GM21737 (cell line): ENCODE measurements around the gene LARP4B.
"Not testable (repeated sequence)": the region's sequence is repeated elsewhere in the genome, so short reads cannot be mapped to it uniquely, and the experiment has no call there.

Experiments
- ATAC-seq: cut with Tn5 transposase; IDR thresholded peaks from one replicate; pipeline ENCODE4 v1.9.1; 2021; ENCODE audit warnings: mild to moderate bottlenecking, moderate library complexity; ENCODE audit not compliant: unreplicated experiment

LARP4B gene

GRCh38 chr10:774661-775244 is 156.8 kb downstream of the LARP4B start:
- ATAC-seq = no peak

- no peak for ATAC-seq
Measured at GRCh38 chr10:774223-774622, 157.3 kb downstream of the LARP4B start.

- no peak for ATAC-seq
Measured at GRCh38 chr10:773562-774161, 157.8 kb downstream of the LARP4B start.

GRCh38 chr10:772227-772637 is 159.3 kb downstream of the LARP4B start:
- ATAC-seq = no peak

- ATAC-seq = no peak
Measured at GRCh38 chr10:771647-772046, 159.9 kb downstream of the LARP4B start.

GRCh38 chr10:770975-771374 is 160.5 kb downstream of the LARP4B start:
- no peak for ATAC-seq

GRCh38 chr10:770048-770712 is 161.3 kb downstream of the LARP4B start:
- ATAC-seq = not testable (repeated sequence)

- no peak for ATAC-seq
Measured at GRCh38 chr10:767794-768193, 163.7 kb downstream of the LARP4B start.

GRCh38 chr10:767211-767610 is 164.3 kb downstream of the LARP4B start:
- no peak for ATAC-seq

GRCh38 chr10:761376-761775 is 170.1 kb downstream of the LARP4B start:
- ATAC-seq = no peak

GRCh38 chr10:760622-761021 is 170.9 kb downstream of the LARP4B start:
- ATAC-seq = no peak

GRCh38 chr10:759898-760477 is 171.5 kb downstream of the LARP4B start:
- ATAC-seq = no peak
